Spinal cord (tissue), 10 donors: Measurements from ENCODE around the gene BAHD1. TPM values are rescaled to one million over a fixed set of nuclear protein-coding genes. Genes with fewer than 3 reads are reported as not detected.
A peak's percentile ranks its signal among the peaks of the same experiment; 100 is the strongest.

Experiments used
- DNase-seq, 6 donors: peaks; one replicate each; pipeline versions ENCODE4 v3.0.0 to v3.0.0-alpha.2; 2013 to 2015; ENCODE audit warnings: low spot score in 6 of 6, low read depth in 4 of 6
- H3K27ac ChIP-seq: one replicate; pipeline ENCODE4 v1.5.1; 2013; ENCODE audit warnings: low read depth, low read length, control low read depth
- H3K27me3 ChIP-seq: one replicate; pipeline ENCODE4 v1.6.1; 2013; ENCODE audit warnings: low read length; ENCODE audit not compliant: control insufficient read depth, insufficient read depth
- H3K36me3 ChIP-seq: one replicate; pipeline ENCODE4 v1.6.1; 2013; ENCODE audit warnings: low read length; ENCODE audit not compliant: control insufficient read depth, insufficient read depth
- H3K4me1 ChIP-seq: one replicate; pipeline ENCODE4 v1.6.1; 2013; ENCODE audit warnings: low read length; ENCODE audit not compliant: control insufficient read depth, insufficient read depth
- H3K4me3 ChIP-seq: one replicate; pipeline ENCODE4 v1.5.1; 2013; ENCODE audit warnings: low read depth, low read length, control low read depth
- H3K9me3 ChIP-seq: one replicate; pipeline ENCODE4 v1.6.1; 2013; ENCODE audit warnings: low read length; ENCODE audit not compliant: control insufficient read depth, insufficient read depth
- WGBS: methylation state at CpG from one replicate; pipeline ENCODE4 v1.1.5; 2013; ENCODE audit warnings: missing lambda C conversion rate; ENCODE audit not compliant: insufficient coverage; 5-methylcytosine and 5-hydroxymethylcytosine counted together
- long read RNA-seq, 4 donors: transcript quantifications; one replicate each; lab custom pipeline, GENCODE V29; 2026
- polyA plus RNA-seq, 2 donors: library from polyadenylated mRNA; unstranded; fragments of 120-200 nt; gene quantifications; one replicate each; pipeline ENCODE4 v1.2.1, GENCODE V29; 2013; ENCODE audit not compliant: insufficient read length in 2 of 2
- total RNA-seq, 2 donors: library from RNA; depleted of rRNA in 1 of 2; stranded (reverse); fragments of 120-200 nt in 1 of 2; fragments of >200 nt in 1 of 2; gene quantifications; one replicate each; pipeline versions ENCODE4 v1.2.3 to v1.2.4, GENCODE V29; 2013 to 2014
- donor health status: healthy.

BAHD1 gene
- 10 to 100 TPM in 1 of 2 donors, 1 to 10 TPM in 1; 6.2 to 14.7 TPM for total RNA-seq
- polyA plus RNA-seq = 10 to 100 TPM; 22.8 to 25.3 TPM
- long read RNA-seq, donor 1, full-length matches to known transcripts = 1 of 15 reads
- long read RNA-seq, donor 1, partial matches to known transcripts = 14 of 15 reads
- long read RNA-seq, donor 1, other reads (novel, unspliced or antisense) = 0 of 15 reads
- long read RNA-seq, donor 2 = 0 reads
- long read RNA-seq, donor 3, full-length matches to known transcripts = 4 of 9 reads
- long read RNA-seq, donor 3, partial matches to known transcripts = 5 of 9 reads
- long read RNA-seq, donor 3, other reads (novel, unspliced or antisense) = 0 of 9 reads
- long read RNA-seq, donor 4 = 0 reads

DNA sequence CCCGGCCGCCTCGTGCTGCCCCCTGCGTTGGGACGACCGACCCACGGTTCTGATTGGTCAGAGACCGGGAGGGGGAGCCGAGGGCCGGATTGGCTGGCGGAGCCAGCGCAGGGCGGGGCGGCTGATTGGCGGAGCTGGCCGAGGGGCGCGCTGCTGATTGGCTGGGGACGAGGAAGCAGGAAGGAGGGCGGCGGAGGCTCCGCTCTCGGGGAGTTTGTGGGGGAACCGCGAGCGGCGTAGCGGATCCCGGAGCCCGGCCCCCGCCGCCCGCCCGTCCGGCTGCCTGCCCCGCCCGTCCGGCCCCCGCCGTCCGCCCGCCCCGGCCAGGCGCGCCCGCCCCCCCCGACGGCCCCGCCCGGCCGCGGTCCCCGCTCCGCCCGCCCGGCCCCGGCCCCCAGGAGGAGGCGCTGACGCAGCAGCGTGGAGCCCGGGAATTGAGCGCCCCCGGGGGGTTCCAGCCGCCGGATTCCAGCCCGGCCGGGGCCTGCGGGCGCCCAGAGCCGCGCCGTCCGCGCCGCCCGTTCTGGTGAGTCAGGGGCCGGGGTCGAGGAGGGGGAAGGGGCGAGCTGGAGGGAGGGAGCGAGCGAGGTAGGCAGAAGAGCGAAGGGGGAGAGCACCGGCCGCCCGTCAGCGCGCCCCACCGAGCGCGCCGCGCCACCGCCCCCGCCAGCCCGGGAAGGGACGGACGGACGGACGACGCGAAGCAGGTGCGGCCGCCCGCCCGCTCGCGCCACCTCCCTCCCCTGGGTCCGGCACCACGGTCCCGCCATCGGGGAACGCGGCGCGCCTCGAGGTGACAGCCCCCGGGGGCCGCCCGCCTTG, at the start of gene BAHD1:
Gene BAHD1 (plus strand): TSS at position 211 of the 822 bp plus-strand sequence. CDS start 17,512 bp downstream, outside the sequence.
- no peak within 1 kb of the TSS for H3K27ac ChIP-seq
- peaks cover 44% of the 10 kb centered on the region for H3K27me3 ChIP-seq
- peaks cover 64% of the 10 kb centered on the region for H3K4me1 ChIP-seq
- under 1% methylated on average over 116 of the region's 119 CpGs for WGBS
- peak; percentile 72 to 98 (median 90) for DNase-seq
- H3K36me3 ChIP-seq = no peaks in the 10 kb centered on the region
- H3K4me3 ChIP-seq = peak within 1 kb of the TSS; percentile 57
- H3K9me3 ChIP-seq = no peaks in the 10 kb centered on the region

DNA sequence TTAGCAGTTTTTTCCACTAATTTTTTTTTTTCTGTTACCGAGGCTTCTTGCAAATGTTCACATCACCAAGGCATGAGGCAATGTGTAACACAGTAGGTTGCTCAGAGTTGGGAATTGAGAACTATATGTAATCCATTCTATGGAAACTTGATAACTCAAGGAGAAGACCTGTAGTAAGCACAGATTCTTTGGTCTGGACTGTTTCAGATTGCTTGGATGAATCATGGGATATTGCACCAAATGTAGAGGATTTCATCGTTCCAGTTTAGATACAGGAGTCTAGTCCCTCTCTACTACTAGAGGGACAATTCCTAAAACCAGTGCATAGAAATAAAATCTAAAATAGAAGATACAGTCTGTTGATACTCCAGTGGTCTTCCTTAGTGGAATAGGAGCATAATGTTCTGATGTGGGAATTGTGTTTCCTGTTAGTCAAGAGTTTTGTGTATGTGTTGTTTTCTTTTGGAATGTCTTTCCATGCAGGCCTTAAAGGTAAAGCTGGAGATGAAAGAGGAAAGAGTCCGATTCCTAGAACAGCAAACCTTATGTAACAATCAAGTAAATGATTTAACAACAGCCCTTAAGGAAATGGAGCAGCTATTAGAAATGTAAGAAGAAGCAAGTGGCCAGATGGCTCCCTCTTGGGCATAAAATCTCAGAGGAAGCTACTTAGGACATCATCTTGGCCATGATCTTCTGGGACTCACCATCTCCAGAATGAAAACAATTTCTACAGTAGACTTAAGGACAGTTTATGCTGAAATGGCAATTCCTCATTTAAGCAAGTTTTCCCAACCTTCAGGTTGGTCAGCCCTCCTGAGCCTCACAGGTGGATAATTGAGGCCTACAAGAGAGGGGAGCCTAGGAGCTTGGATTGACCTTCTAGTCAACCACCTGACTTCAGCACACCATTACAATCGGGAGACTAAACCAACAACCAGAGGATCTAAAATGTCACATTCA, 47.5 kb upstream of the BAHD1 start:
- Histone ChIP-seq H3K27me3 (no peaks in the 10 kb centered on the region), H3K9me3 (no peaks in the 10 kb centered on the region), H3K4me3 (no peak overlapping the region), H3K36me3 (peaks cover 37% of the 10 kb centered on the region), H3K27ac (no peak overlapping the region), H3K4me1 (no peaks in the 10 kb centered on the region)
- no peak for DNase-seq
- WGBS = 100% methylated on average over 1 of the region's 4 CpGs

DNA sequence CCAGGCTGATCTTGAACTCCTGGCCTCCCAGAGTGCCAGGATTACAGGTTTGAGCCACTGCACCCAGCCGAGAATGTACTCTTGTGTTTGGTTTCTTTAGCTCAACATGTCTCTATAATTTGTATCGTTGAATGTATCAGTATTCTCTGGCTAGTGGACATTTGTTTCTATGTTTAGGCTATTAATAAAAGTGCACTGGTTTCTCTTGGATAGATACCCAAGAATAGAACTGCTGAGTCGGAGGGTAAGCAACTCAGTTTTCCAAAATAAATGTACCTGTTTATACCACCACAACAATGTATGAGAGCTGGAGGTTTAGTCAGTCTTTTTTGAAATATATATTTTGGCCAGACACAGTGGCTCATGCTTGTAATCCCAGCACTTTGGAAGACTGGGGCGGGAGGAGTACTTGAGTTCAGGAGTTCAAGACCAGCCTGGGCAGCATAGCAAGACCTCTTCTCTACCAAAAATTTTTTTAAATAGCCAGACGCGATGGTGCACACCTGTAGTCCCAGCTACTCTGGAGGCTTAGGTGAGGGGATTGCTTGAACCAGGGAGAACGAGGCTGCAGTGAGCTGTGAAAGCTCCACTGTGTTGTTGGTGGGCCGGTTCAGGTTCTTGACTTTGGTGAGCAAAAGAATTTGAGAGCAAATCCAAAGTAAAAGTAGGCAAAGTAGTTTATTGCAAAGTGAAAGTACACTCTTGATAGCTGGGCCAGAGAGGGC, 42.9 kb upstream of the BAHD1 start:
- no peak for DNase-seq
- H3K27me3 ChIP-seq = no peaks in the 10 kb centered on the region
- H3K9me3 ChIP-seq = no peaks in the 10 kb centered on the region
- H3K27ac ChIP-seq = no peak overlapping the region
- no peaks in the 10 kb centered on the region for H3K4me1 ChIP-seq
- peaks cover 14% of the 10 kb centered on the region for H3K36me3 ChIP-seq
- H3K4me3 ChIP-seq = no peak overlapping the region
- 79% methylated on average over 2 of the region's 8 CpGs for WGBS

DNA sequence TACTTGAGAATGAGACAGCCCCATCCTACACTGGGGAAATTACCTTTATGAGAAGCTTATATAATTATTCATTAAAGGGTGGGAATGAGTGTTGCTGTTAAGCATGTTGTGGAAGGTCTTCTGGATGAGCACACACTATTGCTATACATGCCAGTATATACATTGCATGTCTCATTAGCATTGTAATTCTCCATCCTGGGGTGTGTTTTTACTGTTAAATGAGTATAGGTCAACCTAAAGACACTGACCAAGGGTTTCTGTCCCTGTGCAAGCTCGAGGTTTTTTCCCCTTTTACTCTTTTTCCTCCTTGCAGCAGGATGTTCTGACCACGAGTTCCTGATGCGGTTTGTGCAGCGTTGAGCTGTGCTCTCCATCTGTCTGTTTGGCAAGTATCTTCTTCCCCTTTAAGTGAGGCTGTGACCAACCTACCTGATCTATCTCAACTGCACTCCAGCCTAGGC, 42.3 kb upstream of the BAHD1 start:
- no peak for DNase-seq
- WGBS = 60% methylated on average over 1 of the region's 4 CpGs
- peaks cover 12% of the 10 kb centered on the region for H3K36me3 ChIP-seq
- no peak overlapping the region for H3K27ac ChIP-seq
- H3K27me3 ChIP-seq = no peaks in the 10 kb centered on the region
- no peaks in the 10 kb centered on the region for H3K4me1 ChIP-seq
- H3K4me3 ChIP-seq = no peak overlapping the region
- no peaks in the 10 kb centered on the region for H3K9me3 ChIP-seq

DNA sequence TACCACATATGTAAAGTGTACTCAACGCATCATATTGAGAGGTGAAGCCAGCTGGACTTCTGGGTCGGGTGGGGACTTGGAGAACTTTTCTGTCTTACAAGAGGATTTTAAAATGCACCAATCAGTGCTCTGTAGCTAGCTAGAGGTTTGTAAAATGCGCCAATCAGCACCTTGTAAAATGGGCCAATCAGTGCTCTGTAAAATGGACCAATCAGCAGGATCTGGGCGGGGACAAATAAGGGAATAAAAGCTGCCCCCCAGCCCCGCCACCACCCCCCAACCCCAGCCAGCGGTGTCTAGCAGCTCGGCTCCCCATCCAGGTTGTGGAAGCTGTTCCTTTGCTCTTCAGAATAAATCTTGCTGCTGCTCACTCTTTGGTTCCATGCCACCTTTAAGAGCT, 41.4 kb upstream of the BAHD1 start:
- H3K4me3 ChIP-seq = no peak overlapping the region
- H3K36me3 ChIP-seq = peaks cover 5% of the 10 kb centered on the region
- no peaks in the 10 kb centered on the region for H3K4me1 ChIP-seq
- 91% methylated on average over 5 of the region's 7 CpGs for WGBS
- DNase-seq = no peak
- no peaks in the 10 kb centered on the region for H3K9me3 ChIP-seq
- H3K27me3 ChIP-seq = no peaks in the 10 kb centered on the region
- H3K27ac ChIP-seq = no peak overlapping the region

DNA sequence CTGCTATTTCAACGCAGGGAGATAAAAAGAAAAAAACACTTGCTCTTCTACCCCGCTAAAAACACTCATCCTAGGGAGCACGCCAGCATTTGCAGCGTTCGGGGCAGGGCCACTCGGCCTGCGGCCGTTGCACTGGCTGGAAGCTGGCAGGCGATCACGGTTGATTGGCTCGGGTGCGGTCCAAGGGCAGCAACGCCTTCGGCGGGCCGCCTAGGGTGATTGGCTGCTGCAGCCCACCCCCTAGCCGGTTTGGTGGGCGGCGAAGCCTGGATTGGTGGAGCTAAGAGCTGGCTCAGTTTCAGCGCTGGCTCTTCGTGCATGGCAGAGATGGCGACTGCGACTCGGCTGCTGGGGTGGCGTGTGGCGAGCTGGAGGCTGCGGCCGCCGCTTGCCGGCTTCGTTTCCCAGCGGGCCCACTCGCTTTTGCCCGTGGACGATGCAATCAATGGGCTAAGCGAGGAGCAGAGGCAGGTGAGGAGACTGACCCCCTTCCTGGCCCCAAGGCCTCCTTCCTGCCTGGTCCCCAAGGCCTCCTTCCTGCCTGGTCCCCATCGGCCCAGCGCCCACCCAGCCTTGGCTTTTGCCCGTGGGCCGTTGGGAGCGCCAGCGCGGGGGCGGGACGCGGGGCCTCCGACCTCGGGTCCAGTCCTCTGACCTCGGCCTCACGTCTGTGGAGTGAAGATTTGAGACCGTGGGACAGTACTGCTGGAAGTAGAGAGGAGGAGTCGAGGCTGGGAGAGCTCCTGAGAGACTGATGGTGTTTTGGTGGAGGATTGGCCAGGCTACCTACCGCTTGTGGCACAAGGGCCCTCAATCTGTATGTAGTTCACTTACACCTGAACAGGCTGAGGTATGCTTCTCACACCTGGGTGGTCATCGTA, 35.0 kb upstream of the BAHD1 start, which contains the start of gene IVD:
Gene IVD (plus strand): TSS at position 295 of the 881 bp plus-strand sequence. CDS start 33 bp downstream, at position 328.
- under 1% methylated on average over 51 of the region's 54 CpGs for WGBS

DNA sequence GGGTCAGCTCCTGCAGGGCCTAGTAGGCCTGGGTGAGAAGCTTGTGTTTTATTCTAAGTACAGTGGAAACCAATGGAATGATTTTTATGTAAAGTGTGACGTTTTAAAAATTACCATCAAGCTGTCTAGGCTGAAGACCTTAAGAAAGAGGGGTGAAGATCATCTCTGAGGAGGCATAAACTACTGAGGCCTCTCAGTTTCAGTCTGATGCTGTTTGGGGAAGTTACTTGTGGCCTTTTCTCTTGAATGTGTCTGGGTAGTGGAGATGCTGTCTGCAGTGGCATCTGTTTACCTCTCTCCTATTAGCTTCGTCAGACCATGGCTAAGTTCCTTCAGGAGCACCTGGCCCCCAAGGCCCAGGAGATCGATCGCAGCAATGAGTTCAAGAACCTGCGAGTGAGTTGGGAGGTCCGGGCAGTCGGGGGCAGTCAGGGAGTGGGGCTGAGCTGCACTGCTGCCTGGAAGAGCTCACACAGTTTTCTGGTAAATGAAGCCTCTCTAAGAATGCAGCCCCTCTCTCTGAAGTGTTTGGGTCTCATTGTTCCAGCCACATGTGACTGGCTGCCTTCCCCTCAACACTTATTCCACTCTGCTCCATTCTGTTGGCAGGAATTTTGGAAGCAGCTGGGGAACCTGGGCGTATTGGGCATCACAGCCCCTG, 33.3 kb upstream of the BAHD1 start:
- Histone ChIP-seq H3K27ac (no peak overlapping the region), H3K4me3 (no peak overlapping the region)
- 77% methylated on average over 7 of the region's 8 CpGs for WGBS

More for the DNA sequence above, 35.0 kb upstream of the BAHD1 start, which contains the start of gene IVD:
- H3K9me3 ChIP-seq = no peaks in the 10 kb centered on the region
- no peaks in the 10 kb centered on the region for H3K27me3 ChIP-seq
- H3K27ac ChIP-seq = peak within 1 kb of the TSS; percentile 84
- H3K4me3 ChIP-seq = peak within 1 kb of the TSS; percentile 92
- H3K4me1 ChIP-seq = peaks cover 25% of the 10 kb centered on the region
- peak; percentile 83 to 98 (median 92) for DNase-seq
- H3K36me3 ChIP-seq = peaks cover 24% of the 10 kb centered on the region

DNA sequence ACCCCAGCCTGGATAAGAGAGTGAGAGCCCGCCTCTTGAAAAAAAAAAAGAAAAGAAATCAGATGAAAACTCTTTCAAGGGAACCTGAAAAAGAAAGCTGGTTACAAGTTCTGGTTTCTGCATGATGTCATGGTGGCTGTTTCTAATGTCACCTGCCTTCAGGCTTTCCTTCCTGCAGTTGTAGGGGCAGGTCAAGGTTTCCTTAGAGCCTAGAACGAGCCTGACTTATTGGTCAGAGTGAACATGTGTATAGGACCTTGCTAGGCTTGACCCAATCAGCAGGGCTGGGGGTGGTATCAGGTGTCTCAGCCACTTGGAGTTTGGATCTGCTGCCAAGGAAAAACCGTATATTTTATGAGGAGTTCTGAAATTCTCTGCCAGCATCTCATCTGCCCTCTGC, 31.4 kb upstream of the BAHD1 start:
- Histone ChIP-seq H3K27me3 (no peaks in the 10 kb centered on the region), H3K4me1 (peaks cover 25% of the 10 kb centered on the region), H3K27ac (no peak overlapping the region), H3K9me3 (no peaks in the 10 kb centered on the region), H3K4me3 (no peak overlapping the region), H3K36me3 (peaks cover 58% of the 10 kb centered on the region)
- WGBS = 78% methylated on average over 1 of the region's 3 CpGs
- no peak for DNase-seq

More for the DNA sequence above, 33.3 kb upstream of the BAHD1 start:
- peaks cover 25% of the 10 kb centered on the region for H3K4me1 ChIP-seq
- no peak for DNase-seq
- peaks cover 40% of the 10 kb centered on the region for H3K36me3 ChIP-seq
- no peaks in the 10 kb centered on the region for H3K27me3 ChIP-seq
- H3K9me3 ChIP-seq = no peaks in the 10 kb centered on the region
